OCI-LY3 (cell line): ENCODE data around the gene CAMKMT.

Source experiments
- CTCF ChIP-seq: fragments of 200-600, 300-600 bp; sonication (generic); IDR thresholded peaks from 2 replicates; pipeline ENCODE4 v1.5.1; 2014; ENCODE audit warnings: antibody characterized with exemption, low read length, low read depth
- EZH2phosphoT487 ChIP-seq: fragments of 200-600 bp; shearing (Covaris generic); IDR thresholded peaks from 2 replicates; pipeline ENCODE4 v1.6.1; 2018; ENCODE audit warnings: antibody characterized with exemption, mixed run types, low read depth

- TF ChIP-seq CTCF, result no peak
- TF ChIP-seq EZH2phosphoT487, result no peak
These were observed 317.8 kb downstream of the CAMKMT start for GRCh38 chr2:44679584-44679983.
